Stimulated activated CD4-positive, alpha-beta T cell treated with anti-CD3 and anti-CD28 coated beads, TNF-alpha, amount 100 ng/mL, for 4 hours (primary cell): Measurements from ENCODE around the gene CHRM3.
"Not testable (repeated sequence)": the region's sequence is repeated elsewhere in the genome, so short reads cannot be mapped to it uniquely, and the experiment has no call there.

ENCODE experiments used
- DNase-seq, 3 experiments: peaks; one replicate each; pipeline ENCODE4 v3.0.0-alpha.2; 2020; ENCODE audit warnings: low read depth in 3 of 3

The CHRM3 gene

GRCh38 chr1:239386453-239387303 lies at the start of gene CHRM3:
Gene CHRM3 (plus strand): TSS chr1:239386568. CDS start chr1:239907452, 520,884 bp downstream.
- DNase-seq: no peak

DNA sequence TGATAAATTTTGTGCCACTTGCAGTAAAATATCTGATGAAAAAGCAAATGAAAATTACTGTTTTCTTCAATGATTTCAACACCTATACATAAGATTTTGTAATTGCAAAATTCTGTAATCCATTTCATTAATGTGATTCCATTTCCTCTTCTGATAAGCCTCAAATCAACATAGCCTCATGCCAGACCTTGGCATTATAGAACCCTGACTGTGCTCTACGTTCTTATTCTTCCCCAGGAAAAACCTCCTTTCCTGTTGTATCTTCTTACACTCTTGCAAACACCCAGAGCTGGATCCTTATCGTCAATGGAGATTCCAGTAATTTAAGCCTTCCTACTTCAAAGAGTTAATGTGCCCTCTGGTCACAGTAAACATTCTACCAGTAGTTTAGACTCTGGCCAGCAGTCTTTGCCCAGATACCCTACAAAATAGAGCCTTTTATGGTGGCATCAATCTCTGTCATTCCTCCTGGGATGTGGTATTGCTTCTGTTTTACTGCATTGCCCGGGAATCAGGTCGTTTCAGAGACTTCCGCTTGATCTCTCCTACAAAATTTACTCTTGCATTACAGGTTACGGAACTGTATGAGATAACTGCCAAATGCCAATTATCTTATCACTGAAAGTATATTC lies 48.5 kb upstream of the CHRM3 start:
- no peak for DNase-seq

DNA sequence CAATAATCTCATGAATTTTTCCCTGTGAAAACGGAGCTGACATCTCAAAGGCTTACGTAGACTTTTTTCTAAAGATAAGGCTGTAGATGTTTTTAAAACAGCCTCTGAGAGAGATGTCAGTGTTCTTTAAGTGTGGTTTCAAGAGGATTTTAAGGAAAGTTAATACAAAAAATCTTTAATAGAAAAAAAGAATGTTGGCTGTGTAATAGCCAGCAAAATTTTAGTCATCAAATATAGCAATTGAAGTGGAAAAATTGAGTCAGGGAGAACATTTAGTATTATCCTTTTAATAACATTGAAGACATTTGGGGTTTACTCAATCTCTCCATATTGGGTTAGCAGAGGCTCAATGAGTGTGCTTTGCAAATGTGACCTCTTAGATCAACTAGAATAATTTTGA lies 38.6 kb upstream of the CHRM3 start:
- DNase-seq: no peak

DNA sequence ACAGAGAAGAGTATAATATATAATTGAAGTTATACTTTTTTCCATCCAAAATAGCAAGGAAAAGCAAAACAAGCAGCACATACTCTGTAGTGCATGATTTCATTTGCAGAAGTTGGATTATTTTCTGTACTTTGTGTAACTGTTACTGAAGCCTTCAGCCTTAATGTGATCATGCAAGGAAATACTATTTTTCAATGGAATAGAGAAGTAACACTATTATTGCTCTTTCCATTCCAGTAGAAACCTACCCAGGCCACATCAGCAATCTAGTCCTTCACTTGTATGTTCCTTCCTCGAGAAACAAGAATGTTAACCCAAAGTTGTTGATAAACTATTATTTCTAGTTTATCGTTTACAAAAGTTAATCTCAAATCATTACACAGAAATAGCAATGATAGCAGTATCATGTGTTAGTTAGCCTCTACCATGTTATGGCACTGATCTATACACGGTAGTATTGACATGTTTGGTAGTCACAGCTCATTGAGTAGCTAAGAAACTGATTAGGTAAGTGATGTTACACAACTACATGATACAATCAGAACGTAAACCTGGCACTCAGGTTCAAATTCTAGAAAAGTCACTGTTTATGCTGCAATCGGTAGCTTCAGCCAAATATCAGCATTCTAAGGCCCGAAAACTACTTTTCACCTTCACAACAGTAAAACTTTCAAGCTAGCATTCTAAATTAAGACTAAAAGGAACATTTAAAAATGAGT lies 37.6 kb upstream of the CHRM3 start:
- no peak for DNase-seq

DNA sequence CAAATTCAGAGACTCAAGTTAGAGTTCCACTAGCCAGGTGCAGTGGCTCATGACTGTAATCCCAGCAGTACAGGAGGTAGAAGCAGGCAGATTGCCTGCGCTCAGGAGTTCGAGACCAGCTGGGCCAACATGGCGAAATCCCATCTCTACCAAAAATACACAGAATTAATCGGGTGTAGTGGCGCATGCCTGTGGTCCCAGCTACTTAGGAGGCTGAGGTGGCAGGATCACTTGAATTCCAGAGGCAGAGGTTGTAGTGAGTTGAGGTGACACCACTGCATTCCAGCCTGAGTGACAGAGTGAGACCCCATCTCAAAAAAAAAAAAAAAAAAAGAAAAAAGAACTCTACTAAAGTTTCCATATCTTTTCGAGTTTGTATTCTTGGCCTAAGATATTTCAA lies 36.7 kb upstream of the CHRM3 start:
- no peak for DNase-seq

DNA sequence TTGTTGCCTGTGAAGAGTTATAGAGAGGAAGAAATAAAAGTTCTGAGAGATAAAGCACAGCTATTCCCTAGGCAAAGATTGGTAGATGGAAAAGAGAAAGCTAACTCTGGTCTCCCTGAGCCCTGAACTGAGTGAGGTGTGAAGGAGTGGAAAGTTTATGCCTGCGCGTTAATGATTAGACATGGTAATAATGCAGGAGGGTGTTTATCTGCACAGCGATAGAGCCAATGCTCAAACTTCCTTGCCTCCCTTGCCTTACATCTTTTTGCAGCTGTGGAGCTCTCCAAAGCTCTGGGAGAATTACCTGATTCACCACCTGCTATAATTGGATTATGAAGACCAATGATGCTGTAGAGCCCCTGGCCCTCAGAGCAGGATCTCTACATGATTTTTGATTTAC lies 32.8 kb upstream of the CHRM3 start:
- no peak for DNase-seq

DNA sequence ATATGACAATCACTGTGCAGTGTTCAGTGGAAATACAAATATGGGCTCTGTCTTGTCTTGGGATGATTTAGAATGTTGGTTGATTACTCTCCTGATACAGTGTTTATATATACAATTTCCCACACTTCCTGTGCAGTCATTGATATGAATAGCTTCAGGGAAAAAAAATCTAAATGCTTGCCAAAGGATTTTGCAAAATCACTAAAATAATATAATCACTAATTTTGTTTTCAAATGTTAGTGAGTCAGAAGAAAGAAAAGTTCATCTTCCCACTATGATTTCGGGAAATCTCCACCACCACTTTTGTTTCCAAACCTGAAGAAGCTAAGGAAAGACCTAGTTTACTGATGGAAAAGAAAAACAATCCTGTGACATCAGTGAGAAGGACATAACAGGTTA lies 32.1 kb upstream of the CHRM3 start:
- no peak for DNase-seq

DNA sequence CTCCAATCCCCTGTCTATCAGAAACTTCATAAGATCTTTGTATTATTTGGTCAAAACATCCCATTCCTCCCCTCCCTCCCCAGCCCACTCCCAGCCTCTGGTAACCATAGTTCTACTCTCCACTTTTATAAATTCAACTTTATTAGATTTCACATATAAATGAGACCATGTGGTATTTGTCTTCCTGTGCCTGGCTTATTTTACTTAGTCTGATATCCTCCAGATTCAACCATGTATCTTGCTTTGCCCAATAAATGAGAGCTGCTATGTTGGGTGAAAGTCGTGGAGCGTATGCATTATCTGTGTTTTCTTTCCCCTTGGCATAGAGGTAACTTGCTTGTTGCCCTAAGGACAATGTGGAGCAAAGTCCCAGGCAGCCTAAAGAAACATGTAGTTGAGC lies 28.5 kb upstream of the CHRM3 start:
- no peak for DNase-seq

- no peak for DNase-seq
Measured at GRCh38 chr1:239361403-239361802, 25.0 kb upstream of the CHRM3 start.

GRCh38 chr1:239363930-239364329 lies 22.4 kb upstream of the CHRM3 start:
- DNase-seq: no peak

- DNase-seq: no peak
Measured at GRCh38 chr1:239367196-239367810, 19.1 kb upstream of the CHRM3 start.

- DNase-seq: no peak
Measured at GRCh38 chr1:239368436-239369109, 17.8 kb upstream of the CHRM3 start.

GRCh38 chr1:239370869-239371268 lies 15.5 kb upstream of the CHRM3 start:
- not testable (repeated sequence) for DNase-seq

- no peak for DNase-seq
Measured at GRCh38 chr1:239382666-239383065, 3.7 kb upstream of the CHRM3 start.

- no peak for DNase-seq
Measured at GRCh38 chr1:239383714-239384113, 2.7 kb upstream of the CHRM3 start.

DNA sequence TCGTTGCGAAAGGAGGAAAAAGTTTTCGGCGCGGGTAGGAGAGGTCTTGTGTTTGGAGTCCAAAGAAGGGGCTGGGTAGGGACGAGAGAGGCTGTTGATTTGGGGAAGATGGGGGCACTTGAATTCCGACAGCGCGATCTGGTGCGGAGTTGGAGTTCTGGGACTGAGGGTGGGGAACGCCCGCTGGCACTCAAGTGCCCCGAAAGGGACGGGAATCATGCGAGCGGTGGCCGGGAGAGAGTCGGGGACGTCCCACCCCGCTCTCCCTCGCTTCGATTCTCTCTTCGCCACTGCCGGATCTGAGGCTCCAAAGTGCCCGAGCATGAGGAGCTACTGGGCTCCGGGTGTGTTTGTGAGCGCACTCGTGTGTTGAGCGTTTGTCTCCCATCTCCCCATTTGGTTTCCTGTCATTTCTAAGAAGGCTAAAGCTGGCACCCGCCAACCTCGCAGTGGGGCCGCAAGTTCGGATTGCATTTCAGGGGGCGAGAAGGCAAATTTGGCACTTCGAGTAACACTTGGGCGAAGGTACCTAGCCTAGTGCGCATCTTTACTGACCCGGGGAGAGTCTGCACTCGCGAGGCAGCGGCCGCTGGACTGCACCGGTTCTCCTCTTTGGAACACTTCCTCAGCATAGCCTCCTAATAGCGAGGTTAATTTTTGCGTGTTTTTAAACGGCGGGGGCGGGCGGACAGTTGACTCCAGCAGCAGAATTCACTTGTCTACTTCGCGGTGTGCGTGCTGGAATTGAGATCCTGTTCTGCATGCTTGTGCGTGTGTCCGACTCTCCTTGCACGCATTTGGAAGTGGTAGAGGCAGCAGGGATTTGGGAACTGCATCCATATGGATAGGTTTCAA lies 1.2 kb downstream of the CHRM3 start:
- DNase-seq: no peak

DNA sequence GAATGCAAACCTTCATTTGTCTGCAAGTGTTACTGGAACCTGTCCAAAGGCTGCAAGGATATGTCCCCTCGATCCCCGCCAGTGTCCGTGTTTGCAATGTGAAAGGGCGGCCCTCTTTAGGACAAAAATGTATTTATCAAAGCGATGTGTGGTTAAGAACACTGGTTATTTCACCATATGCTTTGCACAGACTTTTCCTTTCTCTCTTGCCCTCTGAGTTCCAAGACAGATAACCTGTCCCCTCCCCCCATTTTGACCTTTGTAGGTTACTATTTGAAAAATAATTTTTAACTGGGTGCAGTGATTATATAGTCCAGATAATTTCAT lies 1.8 kb downstream of the CHRM3 start:
- no peak for DNase-seq

DNA sequence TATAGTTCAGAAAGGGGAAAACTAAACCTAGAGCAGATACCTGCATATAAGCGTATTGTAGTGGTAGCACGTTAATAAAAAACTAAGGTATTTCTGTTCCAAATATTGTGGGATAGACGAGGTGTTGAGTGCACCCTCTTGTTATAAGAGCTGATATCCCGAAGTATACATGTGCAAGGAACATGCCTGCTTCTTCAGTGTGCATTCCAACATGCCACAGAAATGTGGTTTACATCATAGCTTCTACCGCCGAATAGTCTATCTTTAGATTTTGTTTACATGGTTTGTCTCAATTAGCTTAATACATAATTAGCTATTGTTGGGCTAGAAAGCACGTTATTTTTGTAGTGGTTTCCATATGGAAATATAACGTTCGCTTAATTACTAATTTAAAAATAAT lies 2.2 kb downstream of the CHRM3 start:
- no peak for DNase-seq

DNA sequence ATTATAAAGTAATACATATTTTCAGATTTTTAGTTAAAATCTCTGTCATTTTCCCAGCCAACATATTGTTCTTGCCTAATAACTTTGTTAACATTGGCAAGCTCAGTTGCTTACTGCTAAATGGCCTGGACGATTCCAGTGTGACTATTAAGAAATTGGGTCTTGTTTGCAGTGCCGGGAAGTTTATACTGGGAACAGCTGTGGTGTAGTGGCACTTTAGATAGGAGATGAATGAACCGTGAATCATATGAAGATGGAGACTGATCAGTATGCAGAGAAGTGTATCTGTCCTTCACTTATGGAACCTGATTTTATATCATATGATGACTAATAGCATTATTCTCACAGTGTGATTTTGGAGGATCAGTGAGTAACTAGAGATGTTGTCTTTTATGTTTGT lies 3.3 kb downstream of the CHRM3 start:
- DNase-seq: no peak

DNA sequence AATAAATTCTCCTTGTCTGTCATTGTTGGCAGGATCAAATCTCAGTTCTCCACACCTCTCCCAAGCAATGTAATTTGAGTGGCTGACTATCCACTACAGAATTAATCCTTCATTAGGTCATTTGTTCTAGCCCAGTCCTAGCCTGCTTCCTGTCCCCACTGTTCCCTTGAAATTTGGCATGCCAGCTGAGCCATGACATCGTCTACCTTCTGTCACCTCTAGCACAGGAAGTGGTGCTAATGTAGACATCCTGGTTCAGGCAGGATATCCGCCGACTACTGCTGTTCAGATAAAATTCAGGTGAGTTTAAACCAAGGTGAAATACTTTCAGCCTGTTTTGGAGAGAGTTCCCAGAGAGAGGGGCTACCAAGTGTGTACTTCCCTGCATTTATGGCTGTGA lies 5.9 kb downstream of the CHRM3 start:
- no peak for DNase-seq

- no peak for DNase-seq
Measured at GRCh38 chr1:239394107-239394506, 7.7 kb downstream of the CHRM3 start.
